GM03348 (cell line): ENCODE data around the gene AGAP1.

Experiments used
- DNase-seq: peaks from one replicate; pipeline ENCODE4 v3.0.0; 2012; ENCODE audit warnings: low spot score

Gene AGAP1

DNA sequence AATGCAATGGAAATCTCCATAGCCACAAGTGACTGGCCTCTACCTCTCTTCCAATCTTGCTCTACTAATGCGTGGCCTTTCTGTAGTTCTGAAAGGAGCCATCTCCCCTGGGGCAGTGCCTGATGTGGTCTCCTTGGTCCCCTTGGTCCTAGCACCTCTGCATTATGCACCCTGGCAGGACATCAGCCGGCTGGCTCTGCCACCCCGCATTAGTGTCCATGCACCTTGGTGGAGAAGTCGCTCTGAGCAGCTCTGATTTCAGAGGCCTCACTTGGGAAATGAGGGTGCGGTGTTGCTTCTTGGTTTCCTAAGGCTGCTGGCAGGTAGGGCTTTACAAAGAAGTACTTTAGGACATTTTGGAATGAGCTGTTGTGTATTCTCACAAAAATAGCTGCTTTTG is 356.4 kb downstream of the AGAP1 start:
- no peak for DNase-seq

DNA sequence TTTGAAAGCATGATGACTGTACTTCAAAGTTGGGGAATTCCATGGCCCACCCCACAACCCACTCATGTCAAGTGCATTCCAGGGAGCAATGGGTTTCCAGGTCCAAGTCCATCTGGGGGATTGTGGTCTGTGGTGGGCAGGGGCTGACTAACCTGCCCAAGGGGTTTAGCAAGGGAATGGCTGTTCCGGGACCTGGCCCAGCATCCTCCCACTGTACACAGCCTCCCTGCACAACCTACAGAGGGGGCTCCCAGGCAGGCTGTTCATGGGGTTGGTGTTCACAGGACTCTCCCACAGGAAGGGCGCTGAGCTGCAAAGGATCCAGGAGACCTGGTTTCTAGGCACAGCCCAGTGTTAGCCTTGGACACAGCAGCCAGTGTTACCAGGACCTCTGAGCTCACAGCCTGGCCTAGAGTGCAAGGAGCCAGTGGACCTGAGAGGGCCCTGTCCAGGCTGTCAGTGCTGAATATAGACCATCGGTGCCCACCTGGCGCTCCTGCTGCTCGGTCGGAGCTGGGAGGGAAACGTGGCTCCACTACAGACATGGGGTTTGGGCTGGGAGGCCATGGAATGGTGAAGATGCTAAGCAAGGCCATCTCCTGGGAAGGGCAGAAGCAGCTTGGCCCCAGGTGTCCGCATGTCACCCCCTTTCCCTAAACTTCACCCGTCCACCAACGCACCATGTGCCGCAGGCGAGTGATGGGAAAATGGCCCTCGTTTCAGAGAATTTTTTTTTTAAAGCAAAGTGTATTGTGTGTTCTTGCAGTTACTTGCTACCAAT is 357.1 kb downstream of the AGAP1 start:
- DNase-seq = no peak

DNA sequence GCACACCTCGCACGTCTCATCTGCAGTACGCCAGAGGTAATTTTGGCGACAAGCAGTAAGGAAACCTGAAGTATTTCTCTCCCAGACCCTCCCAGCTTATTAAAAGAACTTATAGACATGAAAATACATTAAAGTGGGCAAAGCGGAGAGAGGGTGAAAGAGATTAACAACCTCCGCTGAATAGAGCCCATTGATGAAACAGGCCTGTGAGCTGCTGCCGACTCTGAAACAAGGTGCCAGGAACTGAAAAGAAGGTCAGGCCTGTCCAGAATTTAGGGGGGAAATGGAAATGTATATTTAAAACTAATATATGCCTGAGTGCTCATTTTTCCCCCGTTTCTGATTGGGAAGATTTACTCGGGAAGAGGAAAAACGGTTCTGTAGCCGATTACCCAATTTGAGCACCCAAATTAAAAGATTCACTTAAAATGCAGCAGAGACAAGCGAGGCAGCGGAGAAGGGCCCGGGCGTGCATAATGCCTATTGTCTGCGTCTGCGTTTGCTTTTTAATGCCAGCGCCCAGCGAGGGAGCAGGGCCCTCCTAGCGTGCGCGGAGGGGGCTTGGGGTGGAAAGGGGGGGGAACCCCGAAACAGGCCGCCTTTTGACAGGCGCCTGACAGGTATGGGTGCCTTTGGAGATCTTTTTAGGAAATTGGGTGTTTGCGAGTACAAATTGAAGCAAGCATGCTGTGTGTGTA is 358.1 kb downstream of the AGAP1 start:
- DNase-seq = no peak

DNA sequence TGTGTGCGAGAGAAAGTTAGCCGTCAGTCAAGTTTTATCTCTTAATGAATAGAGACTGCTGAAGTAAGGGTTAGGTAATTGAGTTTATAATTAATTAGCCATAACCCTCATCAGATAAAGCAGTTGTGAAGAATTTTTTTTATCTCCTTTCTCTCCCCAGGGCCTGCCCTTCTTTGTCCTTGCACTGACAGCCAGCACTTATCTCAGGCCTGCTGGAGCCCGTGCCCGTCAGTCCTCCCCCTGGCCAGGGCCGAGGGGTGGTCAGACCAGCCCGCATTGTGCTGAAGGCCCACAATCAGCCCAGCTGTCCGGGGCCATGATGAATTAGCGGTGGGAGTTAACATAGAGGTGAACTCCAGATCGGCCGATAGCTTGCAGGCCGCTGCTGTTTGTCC is 358.7 kb downstream of the AGAP1 start:
- DNase-seq = no peak

DNA sequence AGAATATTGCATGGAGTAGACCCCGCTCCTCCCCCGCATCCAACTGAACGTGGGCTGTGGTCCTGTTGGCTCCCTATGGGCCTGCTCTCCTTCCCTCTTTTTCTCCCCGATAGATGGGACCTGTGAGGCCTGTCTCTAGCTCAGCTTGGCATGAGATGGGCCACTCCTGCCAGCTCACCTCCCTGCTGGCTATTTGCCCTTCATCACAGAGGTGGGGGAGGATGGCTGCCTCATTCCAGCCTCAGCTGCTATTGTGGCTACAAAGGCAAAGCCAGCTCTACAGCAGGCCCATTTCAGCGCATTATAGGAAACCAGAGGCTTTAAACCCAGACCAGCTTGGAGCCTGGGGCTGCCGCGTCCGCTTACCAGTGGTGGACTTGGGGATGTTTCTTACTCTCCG is 360.4 kb downstream of the AGAP1 start:
- no peak for DNase-seq

DNA sequence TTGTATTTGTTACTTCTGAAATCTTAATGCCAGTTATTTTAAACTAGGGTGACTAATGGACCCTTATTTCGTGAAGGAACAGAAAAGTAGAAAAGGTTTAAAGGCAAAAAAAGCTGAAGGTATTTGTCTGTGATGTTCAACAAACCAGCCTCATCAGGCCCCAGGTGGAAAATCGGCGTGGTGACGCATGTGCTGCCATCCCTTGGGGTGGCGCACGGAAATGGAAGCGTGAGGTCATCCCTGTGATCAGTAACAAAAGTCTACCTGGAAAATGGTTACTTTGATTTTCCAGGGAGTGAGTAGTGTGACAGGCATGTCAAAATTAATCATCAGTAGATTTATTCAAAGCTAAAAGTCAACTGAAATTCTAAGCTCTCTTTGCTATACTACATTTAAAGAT is 361.2 kb downstream of the AGAP1 start:
- no peak for DNase-seq

DNA sequence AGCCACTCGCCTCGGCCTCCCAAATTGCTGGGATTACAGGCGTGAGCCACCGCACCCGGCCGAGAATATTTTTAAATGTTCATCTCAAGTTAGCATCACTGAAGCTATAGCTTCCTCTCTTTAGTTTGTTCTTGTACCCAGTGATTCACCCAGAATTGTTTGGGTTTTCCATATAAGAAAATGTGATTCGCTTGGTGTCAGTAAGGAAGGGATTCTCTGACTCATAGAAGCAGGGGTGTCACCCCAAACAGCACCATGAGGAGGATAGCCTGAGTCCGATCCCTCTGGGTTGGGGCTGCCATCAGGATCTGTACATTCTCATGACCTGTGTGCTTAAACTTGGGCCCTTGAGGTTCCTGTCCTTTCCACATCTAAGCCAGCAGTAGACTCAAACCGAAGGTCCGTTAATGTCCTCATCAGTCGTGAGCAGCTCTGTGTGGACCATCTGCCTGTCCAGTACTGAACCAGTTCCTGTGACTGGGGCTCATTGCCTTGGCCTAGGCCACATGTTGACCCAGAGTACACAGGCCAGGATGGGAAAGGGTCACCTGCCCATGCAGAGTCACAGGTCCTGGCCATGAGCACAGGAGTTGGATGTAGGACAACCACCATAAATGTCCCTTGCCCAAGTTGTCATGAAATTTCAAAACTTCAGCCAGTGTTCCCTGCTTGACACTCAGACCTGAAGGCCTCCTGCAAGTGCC is 362.5 kb downstream of the AGAP1 start:
- DNase-seq = no peak

DNA sequence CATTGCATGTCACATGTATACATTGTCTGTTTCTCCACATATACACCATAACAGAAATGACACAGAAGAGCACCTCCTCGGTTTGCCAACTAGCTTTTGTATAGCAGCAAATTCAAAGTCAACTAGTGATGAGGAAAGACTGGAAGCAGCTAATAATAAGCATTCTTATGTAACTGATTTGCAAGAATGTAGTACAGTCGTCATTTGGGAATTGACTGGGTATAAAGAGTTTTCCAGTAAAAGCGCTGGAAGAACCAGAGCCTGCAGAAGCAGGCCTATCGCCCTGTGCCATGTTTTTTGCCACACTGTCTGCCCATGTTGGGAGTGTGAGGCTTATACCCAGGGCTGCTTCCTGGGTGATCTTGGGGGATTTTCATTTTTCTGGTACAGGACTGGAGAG is 363.8 kb downstream of the AGAP1 start:
- DNase-seq = no peak

DNA sequence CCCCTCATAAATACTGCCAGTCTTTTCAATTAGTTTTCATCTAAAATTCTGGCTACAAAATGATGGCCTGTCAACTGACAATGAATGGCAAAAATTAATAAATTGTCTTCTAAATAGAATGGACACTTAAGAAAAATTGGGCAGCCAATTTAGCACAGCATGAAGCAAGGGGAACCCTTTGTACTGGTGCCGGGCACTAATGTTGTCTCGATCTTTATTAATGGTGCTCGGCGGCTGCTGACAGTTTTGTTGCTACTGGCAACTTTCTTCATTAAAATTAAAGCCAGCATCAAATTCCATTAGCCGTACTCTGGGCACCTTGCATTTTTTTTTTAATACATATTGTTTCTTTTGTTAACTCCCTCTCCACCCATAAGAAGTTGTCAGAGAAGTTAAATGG is 365.0 kb downstream of the AGAP1 start:
- DNase-seq = no peak

DNA sequence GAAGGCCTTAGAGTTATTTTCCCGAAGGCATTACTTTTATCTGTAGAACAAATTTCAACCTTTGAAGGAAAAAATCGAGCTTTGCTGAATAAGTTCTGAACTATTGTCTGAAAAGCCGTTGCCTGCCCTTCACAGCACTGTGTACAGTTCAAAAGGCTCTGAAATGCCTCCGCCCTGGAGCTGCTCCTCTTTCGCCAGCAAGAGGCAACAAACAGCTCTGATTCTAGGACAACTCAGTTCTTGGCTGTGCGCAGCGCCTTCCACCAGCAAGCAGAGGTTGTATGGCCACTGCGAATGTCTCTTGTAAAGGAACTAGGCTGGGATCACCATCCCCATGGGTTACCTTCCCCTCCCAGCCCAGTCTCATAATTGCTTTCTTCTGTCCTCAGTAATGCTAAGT is 365.8 kb downstream of the AGAP1 start:
- no peak for DNase-seq

DNA sequence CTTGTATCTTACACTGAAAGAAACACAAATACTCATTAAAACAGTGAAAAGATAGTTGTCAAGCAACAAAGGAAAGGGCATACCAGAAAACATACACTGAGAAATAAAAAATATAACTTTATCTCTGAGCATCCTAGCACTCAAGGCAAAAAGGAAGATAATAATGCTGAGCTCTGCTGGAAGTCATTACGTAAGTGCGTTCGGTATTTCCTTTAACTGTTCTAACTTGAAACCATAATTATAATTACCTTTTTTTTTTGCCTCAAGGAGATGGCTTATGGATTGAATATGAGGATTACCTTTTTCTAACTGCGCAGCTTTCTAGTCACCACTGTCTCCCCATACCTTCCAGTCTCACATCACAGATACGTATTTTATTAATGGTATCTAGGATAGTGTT is 366.3 kb downstream of the AGAP1 start:
- no peak for DNase-seq

DNA sequence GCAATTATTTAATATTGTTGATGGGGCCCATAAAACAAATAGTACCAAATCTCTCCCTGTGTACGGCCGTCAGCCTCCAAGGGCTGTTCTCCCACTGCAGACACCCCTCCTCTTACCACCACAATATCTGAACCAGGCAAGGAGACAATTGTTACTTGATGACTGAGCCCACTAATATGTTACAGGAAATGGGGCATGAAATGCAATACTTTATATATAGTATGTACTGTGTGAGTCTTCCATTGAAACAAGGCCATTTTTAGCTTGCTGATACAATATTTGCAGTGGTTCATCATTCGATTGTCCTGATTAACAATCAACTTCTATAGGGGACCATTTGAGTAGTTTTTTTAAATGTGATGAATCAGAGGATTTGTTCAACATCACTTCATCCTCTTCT is 367.0 kb downstream of the AGAP1 start:
- no peak for DNase-seq

DNA sequence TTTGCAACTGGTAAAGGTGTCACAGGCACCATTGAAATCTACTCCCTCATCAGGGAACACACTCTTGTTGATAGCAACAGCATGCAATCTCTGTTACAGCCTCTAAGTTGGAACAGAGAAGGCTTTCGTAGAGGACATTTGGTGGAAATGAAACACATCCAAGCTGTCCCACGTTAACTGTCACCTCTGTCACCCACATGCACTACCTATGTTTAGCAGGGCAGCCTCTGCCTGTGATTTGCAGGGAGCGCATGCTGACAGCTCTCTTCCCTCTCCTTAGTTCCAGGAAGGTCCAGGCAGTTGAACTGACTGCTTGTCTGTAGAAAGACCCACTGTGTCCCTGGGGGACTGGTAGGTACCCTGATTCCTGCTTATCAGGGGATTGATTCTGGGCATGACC is 367.5 kb downstream of the AGAP1 start:
- no peak for DNase-seq

DNA sequence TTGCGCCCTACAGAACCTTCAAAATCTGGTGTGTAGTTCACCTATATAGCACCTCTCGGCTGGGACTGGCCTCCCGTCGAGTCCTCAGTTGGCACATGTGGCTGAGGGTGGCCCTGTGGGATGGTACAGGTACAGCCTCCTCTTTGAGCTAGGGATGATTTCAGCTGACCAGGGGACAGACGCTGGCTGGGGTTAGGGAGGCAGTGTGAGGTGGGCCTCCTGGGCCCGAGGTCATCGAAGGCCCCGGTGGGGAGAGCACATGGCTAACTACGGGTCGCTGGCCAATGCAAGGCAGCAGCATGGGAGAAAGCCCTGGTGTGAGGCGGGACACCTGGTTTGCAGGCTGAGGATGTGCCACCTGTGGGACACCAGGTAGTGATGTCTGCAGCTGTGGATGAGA is 369.6 kb downstream of the AGAP1 start:
- no peak for DNase-seq

DNA sequence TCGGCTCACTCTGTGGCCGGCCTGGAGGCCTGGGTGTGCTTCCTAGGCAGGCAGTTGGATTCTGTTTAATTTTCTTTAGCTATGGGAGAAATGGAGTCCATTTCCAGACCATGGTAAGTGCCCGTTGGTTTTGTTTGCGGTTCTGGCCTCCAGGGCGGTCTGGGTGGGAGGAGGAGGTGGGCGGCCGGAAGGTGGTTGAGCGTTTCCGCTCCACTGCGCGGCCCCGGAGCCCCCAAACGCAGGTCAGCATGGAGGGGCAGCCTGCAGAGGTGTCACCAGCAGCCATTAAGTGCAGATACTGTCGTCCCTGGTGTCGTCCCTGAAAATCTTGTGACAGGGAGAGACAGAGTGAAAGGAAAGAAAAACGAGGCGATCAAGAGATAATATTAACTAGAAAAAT is 370.5 kb downstream of the AGAP1 start:
- DNase-seq = no peak

DNA sequence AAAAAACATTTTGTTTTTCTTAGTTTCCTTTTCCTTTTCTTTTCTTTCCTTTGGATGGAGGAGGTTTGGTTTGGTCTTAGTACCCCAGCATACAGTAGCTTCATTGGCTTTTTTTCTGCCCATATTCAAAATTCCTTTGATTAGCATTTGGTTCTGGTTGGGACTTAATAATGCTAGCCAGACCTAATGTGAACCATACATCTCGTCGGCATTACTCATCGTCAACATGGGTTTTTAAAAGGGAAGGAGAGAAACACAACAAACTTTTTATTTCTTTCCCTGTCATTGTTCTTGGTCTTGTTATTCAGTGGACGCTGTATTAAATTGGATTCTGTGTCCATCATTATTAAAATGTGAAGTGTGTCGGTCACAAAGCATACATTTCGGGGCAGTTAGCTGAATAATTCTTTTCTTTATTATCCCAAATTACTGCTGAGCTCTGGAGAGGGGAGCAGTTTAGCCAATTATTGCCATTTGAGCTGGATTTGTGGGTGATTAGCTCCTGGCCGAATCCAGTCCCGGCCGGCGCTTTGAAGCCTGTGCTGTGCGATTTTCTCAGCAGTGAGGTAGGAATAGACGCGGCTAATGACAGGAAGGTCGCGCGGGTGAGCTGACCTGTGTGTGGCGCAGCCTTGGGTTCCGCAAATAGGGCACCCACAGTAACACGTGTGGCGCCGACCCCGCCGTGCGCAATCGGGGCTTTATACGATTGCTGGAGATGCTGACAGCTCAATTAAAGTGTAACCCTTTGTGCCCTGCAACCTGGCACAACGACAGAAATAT is 371.1 kb downstream of the AGAP1 start:
- peak; percentile 37 for DNase-seq

DNA sequence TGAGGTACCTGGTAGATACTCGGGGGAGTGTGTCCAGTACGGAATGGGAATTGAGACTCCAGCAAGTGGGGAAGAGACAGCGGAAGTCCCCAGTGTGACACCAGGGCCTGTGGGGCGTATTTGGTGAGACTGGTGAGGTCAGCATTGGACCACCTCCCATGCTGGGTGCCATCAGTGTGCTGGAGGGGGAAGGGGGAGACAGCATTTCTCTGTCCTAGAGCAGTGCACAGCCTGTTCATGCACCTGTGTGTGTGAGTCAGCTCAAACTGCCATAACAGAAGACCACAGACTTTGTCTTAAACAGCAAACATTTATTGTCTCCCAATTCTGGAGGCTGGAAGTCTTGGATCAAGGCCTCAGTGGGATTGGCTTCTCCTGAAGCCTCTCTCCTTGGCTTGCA is 372.5 kb downstream of the AGAP1 start:
- DNase-seq = no peak

DNA sequence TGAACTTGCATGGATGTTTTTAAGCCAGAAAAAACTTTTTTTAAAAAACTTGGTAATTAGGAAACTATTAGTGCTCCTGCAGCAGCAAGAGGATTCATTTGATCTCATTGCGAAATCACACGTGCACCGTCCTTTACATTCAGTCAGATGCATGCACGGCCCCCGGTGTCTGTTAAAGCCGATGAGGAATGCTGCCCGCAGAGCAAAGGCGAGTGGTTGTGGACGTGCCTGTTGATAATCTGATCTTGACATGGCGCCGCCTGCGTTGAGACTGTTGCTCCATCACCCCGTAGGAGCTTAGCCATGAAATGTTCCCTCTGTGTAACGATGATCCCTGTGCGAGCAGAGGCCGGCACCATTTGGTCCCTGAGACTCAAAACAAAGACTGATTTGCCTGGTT is 374.4 kb downstream of the AGAP1 start:
- no peak for DNase-seq

DNA sequence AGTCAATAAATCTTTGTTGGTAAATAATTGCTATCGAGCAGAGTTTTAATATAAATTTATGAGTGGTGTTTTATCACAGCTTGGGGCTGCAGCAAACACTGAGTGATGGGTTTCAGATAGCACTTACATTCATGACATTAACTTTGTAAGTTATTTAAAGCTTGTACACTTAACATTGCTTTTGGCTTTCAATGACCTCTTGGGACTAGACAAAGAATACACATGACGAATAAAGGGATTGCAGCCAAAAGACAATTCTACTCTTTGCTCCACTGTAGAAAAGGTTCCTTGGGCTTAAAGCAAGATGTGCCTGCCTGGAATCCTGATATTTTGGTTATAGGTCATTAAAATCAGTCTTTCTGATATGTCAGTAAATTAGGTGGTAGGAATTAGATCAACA is 374.8 kb downstream of the AGAP1 start:
- no peak for DNase-seq

DNA sequence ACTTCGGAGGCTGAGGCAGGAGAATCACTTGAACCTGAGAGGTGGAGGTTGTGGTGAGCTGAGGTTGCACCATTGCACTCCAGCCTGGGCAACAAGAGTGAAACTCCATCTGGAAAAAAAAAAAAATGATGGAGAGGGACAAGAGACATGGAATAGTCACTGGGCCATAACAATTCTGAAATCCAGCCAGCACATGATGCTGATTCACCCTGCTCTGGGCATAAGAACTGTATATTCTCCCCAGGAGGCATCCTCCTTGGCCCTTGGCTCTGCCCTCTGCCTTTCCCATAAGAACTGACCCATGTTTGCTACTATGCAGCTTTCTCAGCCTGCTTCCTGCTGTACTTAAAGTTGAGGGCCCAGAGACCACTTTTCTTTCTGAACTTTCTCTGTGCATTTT is 376.7 kb downstream of the AGAP1 start:
- DNase-seq = no peak

DNA sequence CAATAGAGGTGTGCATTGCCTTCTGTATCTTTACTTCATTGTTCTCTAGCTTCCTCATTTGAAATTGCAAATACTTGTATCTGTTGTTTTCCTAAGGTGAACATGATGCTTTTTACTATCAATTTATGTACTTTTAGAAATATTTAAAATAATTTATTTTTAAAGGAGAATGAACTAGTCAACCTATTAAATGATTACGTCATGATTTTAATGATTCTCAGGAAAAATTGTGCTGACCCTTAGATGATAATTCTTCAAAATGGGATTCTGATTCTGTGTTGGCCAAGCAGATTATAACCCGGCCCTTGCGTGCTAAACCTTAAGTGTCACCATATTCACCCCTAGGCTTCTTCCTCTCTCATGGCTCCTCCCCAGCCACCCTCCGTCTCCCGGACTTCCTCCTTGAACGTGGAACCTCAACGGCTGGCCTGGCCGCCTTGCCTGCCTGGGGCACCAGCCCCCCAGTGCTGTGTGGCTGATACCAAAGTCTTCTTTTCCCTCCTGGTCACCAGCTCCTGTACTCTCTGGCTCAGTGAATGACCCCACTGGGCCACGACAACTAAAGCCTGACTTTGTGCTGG is 382.3 kb downstream of the AGAP1 start:
- no peak for DNase-seq

DNA sequence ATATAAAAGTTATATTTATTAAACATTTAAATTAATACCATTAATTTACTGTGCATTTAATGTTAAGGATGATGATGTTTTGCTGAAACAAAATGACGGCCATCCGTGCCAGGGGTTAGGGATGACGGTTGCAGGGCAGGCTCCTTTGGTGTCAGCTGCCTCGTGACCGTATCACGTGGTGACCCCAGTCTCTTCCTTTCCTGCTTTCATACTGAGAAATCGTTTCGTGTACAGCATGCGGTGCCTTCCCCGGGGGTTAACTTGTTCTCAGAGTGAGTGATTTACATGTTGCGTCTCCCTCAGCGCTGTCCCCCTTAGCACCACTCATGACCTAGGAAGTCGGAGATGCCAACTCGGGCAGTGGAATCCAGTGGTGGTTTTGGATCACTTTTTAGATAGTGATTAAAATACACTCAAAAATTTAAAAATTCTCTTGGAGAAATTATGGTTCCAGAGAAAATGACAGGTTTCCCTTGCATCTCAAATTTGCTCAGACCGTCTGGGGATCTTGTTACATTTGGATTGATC is 383.5 kb downstream of the AGAP1 start:
- no peak for DNase-seq
